NCI-H345 (cell line): Measurements from ENCODE around the gene ADCY5.

Experiments used
- DNase-seq: peaks from one replicate; lab custom pipeline; 2025; lab: John Stamatoyannopoulos, UW

The ADCY5 gene

DNA sequence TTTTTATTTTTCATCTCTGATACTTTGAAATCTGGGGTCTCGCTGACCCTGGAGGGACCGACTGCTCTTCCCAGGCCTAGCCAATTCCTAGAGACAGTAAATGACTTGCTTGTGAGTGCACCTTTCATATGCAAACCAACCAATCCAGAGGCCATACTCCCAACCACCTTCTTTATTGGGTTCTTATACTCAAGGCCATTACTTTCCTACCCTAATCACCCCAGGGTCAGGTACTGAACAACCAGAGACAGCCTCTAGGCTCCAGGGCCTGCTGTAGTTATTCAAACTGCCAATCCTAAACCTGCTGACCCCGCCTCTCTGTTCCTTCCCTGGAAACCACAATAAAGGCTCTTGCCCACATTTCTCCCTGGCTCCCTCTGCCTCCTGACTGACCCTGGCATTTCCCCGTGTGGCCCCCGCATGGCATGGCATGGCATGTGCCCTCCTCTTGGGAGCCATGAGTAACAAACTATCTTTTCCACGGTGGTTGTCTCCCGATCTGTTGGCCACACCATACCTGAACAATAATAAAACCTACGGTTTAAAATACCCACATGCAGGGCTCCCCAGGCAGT, 42.9 kb downstream of the ADCY5 start:
- DNase-seq: no peak

DNA sequence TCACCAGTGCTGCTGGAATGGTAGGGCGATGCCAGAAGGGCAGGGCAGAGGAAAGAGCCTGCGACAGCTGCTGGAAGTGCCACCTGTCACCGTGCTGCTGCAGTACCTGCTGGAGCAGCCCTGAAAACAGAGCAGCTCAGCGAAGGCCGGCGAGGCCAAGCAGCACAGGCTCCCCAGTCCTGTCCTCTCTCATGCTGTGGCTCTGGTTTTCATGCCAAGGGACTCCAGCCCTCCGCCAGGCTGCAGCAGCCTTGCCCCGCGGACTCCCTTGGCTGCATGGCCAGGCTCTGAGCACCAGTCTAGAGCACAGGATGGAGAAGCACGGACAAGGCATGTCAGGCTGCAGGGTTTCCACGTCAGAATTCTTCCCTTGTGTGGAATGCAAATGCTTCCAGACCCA, 43.9 kb downstream of the ADCY5 start:
- DNase-seq: no peak

DNA sequence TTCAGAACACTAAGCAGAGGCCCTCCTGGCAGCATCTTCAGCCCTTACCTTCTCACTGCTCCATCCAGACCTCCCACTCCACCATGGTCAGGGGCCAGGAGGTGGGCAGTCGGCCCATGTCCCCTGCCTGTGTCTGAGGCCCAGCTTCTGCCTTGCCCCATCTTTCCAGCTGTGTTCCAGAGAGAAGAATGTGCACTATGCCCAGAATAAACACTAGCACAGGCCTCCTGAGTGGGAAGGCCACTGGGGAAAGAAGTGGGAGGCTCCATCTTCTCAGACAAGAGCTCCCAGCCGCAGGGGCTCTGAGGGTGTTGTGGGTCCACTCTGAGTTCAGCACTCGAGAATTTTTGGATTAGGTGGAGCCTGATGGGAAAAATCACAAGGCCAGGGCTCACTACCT, 44.5 kb downstream of the ADCY5 start:
- no peak for DNase-seq

DNA sequence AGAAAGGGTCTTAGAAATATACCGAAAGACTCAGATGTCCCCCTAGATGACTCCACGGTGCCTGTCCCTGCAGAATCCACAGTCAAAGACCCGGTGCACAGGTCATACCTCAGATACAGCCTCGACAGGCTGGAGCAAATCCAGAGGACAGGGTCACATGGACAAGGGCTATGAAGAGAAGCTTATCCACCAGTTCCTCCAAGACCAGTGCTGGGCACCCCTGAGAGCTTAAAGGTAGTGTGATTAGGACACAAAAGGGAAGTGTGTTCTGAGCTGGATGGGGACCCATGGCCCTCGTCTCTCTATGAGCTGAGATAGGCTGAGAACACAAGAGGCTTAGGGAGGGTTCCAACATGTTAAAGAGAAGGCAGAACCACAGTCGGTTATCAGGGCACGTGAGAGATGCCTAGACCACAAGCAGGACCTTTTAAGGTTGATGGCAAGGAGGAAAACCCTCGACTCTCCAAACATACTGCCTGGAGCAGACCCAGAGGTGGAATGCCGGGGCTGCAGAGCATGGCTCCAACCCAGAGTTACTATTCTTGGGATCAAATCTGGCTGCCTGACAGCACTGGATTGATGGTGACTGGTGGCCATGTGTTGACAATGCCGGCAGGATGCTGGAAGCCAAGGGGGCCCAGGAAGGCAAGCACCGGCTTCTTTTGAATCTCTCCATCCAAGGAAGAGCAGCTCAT, 46.9 kb downstream of the ADCY5 start:
- no peak for DNase-seq

DNA sequence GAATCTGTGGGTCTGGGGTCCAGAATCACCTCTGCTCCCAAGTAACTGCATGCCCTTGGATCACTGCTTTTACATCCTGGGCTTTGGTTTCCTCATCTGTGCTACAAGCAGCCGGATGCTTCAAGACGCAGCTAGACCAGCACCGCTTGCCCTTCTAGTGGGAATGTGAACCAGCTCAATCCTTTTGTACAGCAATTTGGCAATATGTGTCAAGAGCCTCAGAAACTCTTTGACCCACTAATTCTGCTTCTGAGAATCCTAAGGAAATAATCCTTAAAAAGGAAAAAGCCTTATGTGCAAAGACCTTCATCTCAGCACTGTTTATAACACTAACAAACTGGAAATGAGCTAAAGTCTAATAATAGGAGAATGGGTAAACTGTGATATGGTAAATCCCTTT, 48.7 kb downstream of the ADCY5 start:
- no peak for DNase-seq

DNA sequence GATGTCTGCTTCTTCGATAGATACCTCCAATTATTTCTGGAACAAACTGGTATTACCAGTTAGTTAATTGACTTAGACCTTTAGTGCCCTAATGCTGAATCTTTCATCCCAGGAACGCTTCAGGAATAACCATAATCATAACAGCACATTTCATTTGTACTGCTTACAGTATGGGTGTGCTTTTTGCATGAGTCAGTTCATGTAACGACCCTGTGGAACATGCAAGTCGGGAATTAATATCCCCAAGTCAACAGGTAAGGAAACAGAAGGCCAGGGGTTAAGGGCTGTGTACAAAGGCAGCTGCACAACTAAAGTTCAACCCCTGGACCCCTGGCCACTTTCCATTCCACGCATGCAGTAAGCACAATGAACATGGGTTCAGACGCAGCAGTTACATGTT, 49.2 kb downstream of the ADCY5 start:
- no peak for DNase-seq

DNA sequence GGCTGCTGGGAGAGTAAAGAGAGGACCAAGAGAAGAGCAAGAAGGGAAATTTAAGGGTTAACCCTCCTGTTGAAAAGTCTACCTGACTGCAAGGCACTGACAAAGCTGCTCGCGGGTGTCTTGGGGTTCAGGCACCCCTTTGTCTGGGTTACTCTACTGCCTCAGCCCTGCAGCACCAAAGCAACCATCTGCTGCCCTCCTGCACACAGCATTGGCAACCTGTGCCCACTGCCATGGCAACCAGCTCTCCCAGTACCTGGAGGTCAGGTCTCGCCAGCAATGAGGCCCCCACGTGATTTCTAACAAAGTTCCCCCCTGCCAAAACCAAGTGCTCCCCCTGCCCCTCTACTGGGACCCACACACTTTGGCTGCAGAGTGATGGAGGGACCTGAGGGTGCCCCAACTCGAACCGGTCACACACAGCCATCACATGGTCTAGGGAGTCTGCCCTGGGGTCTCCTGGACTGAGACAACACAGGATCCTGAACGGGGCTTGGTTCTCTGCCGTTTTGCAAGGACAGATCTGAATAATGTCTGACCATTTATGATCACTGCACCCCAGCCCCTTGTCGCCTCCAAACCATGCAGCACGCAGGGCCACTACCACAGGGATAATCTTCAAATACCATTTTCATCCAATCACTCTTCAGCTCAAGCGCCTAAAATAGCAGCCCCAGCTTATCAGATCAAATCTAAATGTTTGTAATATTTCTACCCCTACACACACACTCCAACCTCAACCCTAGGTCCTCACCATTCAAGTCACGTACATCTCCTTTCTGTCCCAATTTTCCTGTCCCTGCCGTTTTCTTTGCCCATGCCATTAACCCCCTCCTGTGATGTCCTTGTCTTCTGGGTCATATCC, 50.7 kb downstream of the ADCY5 start:
- DNase-seq: no peak

DNA sequence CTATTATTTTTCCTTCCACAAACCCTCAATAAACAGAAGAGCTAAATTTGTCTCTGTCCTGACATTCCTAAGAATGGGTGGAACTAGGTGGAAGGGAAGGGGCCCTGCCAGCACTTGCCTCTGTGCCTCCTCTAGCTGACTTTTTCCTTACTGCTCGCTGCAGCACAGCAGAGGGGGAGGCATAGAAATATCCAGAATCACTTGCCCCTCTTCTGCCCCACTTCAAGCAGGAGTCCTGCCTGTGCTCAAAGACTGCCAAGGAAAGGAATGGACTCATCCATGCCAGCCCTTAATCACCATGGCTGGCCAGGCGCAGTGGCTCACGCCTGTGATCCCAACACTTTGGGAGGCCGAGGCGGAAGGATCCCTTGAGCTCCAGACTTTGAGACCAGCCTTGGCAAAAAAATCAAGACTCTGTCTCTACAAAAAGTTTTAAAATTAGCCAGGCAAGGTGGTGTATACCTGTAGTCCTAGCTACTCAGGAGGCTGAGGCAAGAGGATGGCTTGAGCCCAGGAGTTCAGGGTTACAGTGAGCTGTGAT, 51.8 kb downstream of the ADCY5 start:
- no peak for DNase-seq

DNA sequence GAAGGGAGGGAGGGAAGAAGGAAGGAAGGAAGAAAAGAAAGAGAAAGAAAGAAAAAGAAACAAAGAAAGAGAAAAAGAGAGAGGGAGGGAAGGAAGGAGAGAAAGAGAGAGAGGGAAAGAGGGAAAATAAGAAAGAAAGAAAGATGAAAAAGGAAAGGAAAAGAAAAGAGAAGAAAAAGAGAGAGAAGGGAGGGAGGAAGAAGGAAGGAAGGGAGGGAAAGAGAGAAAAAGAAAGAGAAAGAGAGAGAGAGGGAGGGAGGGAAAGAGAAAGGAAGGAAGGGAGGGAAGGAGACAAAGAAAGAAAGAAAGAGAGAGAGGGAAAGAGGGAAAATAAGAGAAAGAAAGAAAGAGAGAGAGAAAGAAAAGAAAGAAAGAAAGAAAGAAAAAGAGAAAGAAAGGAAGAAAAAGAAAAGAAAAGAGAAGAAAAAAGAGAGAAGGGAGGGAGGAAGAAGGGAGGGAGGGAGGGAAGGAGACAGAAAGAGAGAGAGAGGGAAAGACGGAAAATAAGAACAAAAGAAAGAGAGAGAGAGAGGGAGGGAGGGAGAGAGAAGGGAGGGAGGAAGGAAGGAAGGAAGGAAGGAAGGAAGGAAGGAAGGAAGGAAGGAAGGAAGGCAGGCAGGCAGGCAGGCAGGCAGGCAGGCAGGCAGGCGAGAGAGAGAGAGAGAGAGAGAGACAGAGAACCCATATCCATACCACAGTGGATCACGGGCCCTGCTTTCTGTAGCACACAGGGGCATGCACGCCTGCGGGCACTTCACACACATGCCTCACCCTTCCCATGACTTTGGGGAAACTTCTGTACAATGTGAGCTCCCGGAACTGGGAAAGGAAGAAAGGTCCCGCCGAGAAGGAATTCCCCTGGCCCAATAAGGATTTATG, 52.5 kb downstream of the ADCY5 start:
- DNase-seq: no peak

DNA sequence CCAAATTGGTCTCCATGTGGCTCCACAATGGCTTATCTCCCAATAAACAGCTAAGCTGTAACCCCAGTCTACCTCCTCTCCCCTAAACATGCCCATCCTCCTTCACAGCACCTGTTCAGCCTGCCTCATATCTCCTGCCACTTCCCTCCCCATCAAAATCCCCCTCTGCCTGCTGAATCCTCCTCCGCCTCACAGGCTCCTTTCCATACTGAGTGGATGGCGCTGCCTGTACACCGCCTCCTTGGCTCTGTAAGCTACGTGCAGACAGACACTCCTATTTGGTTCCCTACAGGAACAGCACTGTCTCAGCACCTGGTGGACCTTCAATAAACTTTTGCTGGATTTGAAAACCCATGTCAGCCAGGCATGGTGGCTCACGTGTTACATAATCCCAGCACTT, 53.7 kb downstream of the ADCY5 start:
- DNase-seq: no peak

DNA sequence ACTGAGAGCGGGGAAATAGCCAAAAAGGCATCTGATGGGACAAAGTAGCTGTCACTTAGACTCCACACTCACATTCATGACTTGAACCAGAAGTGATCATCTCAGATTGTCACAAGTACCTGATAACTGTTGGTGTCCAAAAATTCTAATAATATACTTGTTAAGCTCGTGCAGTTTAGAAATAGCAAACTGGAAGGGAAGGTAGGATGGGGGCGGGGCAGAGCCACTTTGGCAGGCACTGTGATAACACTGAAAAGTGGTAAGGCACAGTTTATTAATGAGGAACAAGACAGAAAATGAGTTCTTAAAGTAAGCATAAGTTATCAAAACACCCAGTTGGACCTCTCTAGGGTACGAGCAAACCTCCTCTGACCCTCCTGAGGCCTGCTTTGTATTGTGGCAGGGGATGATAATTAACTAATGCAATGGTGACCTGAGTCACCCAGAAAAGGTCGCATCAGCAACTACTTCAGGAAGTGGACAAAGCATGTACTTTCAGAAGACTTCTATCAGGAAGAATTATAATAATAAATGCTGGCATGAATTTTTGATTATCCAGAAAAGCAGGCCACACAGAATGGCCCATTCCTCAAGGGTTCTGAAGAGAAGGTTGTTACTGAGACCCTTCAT, 54.4 kb downstream of the ADCY5 start:
- no peak for DNase-seq

DNA sequence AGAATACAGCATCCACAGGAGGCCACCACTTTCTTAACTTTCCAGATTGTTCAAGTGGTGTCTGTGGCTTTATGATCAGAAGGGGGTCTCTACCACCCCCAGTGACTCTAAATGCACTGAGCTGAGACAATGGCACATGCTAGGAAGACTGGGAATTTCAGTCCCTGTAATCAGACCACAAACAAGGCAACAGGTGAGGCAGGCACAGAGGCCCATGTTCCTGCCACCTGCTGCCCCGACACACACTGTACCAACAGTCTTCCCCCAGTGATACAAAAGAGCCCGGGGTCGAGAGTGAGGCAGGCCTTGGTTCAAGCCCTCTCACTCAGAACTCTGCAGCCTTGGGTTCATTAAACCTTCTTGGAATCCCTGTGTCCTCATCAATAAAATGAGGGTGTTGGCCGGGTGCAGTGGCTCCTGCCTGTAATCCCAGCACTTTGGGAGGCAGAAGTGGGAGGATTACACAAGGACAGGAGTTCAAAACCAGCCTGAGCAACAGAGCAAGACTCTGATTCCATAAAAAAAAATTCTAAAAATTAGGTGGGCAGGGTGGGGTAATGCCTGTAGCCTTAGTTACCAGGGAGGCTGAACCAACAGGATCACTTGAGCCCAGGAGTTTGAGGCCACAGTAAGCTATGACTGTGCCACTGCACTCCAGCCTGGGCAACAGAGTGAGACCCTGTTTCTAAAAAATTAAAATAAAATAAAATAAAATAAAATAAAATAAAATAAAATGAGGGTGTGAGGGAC, 55.8 kb downstream of the ADCY5 start:
- peak; percentile 17 for DNase-seq

DNA sequence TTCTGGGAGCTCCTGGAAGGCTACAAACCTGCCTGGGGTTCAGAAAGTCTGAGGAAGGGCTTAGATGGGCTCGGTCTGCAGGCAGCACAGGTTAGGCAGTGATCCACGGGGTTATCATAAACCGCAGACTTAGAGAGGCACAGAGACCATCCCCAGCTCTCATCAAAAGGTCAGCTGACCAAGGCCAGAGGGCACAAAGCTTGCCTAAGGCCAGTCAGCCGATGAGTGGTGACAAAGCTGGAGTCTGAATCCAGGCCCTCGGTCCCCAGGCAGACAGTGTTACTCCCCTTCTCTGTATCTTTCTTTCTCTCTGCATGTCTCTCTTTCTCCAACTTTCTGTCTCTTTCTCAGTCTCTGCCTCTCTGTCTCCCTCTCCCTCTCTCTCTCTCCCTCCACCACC, 56.5 kb downstream of the ADCY5 start:
- no peak for DNase-seq

DNA sequence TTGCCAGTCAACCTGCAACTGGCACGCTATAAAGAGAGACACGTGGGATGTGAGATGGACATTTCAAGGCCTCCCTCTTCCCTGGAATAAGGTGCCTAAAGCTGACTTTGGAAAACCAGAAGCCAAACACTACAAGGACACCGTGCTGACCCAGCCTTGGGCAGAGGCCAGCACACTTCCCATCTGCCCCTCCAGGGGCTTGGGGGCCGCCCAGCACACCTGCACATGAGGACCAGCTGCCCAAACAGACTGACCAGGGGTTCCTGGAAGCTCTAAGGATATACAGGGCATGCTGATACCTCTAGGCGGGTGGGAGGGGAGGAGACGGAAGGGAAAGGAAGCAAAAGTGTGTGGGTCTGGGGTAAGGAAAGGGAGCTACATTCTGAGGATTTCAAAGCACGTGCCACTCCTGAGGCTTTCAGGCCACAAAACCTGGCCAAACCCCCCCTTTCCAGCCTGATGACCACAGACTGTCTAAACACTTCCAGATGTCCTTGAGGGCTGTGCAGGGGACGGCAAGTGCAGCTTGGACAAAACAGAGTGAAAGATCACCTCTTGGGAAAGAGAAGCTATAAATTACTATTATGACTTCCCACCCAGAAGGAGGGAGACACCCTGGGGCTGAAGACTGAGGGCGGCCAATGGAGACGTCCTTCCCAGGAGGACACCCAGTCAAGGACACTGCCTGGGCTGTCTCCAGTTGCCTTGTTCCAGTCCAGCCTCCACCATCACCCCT, 57.9 kb downstream of the ADCY5 start:
- no peak for DNase-seq

DNA sequence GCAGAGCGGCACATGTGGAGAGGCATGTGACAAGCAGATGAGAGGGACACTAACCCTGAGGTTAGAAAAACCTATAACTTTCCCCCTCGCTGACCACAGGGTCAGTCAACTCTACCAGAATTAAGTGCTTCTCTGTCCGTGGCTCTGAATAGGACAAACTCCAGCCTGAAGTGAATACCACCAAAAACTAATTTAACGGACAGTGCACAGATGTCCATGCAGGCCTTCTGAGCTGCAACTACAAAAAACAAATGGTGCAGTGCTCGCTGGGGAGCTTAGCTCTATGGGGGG, 59.3 kb downstream of the ADCY5 start:
- DNase-seq: no peak

DNA sequence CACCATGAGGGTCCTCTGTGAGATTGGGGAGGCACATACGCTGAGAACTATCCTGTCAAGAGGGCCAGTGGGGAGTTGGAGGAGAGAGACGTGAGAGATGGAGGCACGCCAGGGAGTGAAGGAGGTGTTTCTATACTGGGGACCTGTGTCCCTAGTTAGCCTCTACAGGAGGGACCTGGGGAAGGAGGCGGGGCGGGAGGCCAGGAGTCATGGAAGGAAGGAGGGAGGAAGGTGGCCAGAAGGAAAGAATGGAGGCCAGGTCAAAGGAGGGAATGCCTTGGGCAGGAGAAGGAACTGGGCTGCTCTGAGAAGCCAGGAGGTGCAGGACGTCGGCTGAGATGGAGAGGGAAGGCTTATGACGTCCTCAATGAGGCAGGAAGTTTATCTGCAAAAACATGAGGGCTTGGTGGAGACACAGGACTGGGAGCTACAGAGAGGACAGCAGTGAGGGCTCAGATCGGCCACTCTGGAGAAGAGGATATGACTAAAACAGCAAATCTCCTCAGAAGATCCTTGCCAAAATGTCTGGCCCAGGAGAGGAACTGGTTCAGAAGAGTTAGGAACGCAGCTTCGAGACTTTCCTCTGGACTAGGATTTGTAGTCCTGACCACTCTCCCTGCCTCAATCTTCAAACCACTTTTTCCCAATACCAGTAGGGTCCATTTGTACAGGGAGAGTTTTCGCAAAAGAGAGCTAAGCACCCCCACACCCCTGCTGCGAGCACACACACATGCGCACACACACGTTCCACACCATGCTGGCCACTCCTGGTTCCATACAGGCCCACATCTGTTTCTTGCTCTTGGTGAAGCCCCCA, 59.9 kb downstream of the ADCY5 start:
- DNase-seq: no peak

DNA sequence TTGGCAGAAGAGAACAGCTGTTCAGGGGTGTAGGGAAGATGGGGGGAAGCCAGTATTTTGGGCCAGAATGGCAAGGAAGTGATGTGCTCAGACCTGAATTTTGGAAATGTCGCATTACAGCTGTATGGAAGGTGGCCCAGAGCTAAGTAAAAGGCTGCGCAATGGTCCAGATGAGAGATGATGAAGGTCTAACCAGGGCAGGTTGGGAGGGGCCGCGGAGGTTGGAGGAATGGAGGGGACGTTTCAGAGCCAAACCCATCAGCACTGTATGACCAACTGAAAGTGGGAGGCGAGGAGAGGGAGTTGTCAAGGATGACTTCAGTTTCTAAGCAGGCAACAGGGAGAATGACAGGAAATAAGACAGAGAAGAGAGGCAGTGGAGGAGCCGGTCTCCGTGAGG, 60.8 kb downstream of the ADCY5 start:
- no peak for DNase-seq

DNA sequence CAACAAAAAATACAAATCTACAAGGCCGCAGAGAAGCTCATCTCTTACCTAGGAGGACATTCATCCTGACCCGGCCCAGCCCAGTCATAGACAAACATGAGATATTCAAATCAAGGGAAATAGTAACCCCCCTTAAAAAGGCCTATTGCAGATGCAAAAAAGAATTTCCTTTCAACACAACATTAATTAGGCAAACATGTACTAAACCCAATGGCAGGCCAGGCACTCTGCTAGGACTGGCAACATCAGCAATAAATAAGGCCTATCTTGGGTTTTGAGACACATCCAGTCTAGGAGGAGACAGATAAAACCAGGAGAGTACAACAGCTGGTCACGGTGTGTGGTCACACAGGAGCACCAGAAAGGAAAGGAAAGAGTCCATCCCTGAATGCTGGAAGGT, 61.4 kb downstream of the ADCY5 start:
- no peak for DNase-seq

DNA sequence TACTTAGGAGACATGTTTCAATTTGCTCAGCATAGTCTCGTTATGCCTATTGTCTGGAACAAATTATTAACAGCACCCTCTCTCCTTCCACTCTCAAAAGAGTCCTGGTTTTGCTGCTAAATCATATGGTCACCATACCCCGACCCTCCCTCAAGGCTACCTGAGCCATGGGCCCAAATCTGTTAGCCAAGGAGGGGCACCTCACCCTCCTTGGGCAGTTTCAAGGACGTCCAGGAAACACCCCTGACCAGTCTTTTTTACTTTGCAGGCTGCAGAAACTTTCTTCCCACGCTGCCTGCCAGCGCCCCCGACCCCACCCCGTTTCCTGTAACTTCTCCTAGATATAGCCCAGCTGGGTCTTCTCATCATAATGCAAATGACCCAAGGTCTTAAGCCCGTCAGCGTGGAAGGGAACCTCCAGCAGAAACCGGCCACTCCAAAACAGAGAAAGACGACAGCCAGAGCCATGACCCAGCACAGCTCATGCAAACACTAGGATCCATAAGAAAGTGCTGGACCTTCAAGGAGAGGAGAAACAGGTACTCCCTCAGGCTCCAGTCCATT, 62.3 kb downstream of the ADCY5 start:
- DNase-seq: no peak
